HUES6 (cell line): ENCODE data around the gene TRMT61A.
A peak's percentile ranks its signal among the peaks of the same experiment; 100 is the strongest.

Source experiments
- H3K27ac ChIP-seq: 2 replicates; pipeline ENCODE4 v1.7.0; 2013; ENCODE audit warnings: low read depth, mild to moderate bottlenecking, low read length, inconsistent platforms
- H3K27me3 ChIP-seq: 2 replicates; pipeline ENCODE4 v1.6.1; 2013; ENCODE audit warnings: low read length; ENCODE audit not compliant: control insufficient read depth, insufficient read depth
- H3K36me3 ChIP-seq: 2 replicates; pipeline ENCODE4 v1.6.1; 2013; ENCODE audit warnings: low read length; ENCODE audit not compliant: control insufficient read depth, insufficient read depth
- H3K4me1 ChIP-seq: 2 replicates; pipeline ENCODE4 v1.6.1; 2013; ENCODE audit warnings: low read length; ENCODE audit not compliant: control insufficient read depth, insufficient read depth
- H3K4me3 ChIP-seq: 2 replicates; pipeline ENCODE4 v1.5.1; 2013; ENCODE audit warnings: low read depth, low read length
- H3K9ac ChIP-seq: one replicate; pipeline ENCODE4 v1.6.1; 2013; ENCODE audit warnings: mild to moderate bottlenecking, low read length
- H3K9me3 ChIP-seq: 2 replicates; pipeline ENCODE4 v1.6.1; 2013; ENCODE audit warnings: low read depth, low read length; ENCODE audit not compliant: control insufficient read depth, insufficient read depth

The TRMT61A gene

DNA sequence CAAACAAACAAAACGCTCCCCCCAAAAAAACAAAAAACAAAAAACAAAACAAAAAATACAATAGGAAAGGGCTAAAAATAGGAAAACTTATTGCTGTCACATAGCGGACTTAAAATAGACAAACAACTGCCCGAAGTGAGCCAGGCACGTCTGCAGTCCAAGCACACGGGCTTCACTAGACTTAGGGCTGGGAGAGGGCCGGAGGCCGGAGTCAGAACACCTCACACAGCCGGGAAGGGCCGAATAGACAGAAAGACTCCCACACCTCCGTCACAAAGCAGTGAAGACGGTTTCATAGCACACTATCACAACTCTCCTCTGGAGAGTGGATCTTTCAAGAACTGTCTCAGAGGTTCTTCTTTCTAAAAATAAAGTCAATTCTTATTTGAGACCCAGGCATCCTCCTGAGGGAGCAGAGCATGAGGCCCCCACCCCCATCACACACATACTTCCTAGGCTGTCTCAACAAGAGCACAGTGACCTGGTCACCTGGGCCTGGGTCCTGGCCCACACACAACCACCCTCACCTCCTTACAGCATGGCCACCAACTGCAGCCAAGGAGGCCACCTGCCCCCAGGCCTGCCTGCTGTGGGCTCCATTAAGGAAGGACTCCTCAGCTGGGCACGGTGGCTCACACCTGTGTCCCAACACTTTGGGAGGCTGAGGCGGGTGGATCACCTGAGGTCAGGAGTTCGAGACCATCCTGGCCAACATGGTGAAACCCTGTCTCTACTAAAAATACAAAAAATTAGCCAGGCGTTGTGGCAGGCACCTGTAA, 26.8 kb downstream of the TRMT61A start:
- no peak overlapping the region for H3K27ac ChIP-seq
- H3K36me3 ChIP-seq: peaks cover 29% of the 10 kb centered on the region
- no peak overlapping the region for H3K9ac ChIP-seq
- no peaks in the 10 kb centered on the region for H3K9me3 ChIP-seq
- no peaks in the 10 kb centered on the region for H3K27me3 ChIP-seq
- no peak overlapping the region for H3K4me3 ChIP-seq
- peaks cover 1% of the 10 kb centered on the region; the same call in 1 of the 2 replicates for H3K4me1 ChIP-seq

DNA sequence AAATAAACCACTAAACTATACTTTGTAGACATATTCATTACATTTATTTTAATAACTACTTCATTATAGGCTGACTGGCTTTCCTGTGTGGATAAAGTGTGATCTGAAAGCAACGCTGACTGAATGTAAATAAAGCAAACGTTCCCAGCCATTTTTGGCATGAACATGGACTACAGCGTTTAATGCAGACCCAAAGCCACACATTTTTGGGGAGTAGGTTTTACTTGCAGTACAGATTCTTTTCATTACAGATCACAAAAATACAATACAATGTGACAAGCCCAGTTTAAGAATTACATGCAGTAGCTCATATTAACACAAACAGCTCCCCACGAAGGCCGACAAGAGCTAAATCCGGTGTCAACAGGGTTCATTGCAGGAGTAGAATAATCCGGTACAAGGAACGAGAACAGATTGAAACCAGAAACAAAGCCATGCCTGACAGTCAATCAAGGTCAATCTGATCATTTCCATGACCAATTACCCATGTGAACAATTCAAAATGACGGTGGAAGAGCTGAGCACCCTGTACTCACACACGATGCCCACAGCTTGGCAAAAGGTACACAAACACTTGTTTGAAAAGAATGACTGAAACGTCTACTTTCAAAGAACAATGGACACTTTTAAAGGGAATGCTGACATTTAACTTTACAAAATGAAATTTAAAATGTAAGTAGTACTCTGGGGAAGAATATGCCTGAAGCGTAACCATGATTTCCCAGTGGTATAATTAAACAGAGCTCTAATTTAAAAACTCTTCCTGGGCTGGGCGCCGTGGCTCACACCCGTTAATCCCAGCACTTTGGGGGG, 28.2 kb downstream of the TRMT61A start:
- H3K4me3 ChIP-seq: no peak overlapping the region
- H3K27me3 ChIP-seq: no peaks in the 10 kb centered on the region
- H3K9ac ChIP-seq: no peak overlapping the region
- peaks cover 30% of the 10 kb centered on the region for H3K36me3 ChIP-seq
- H3K9me3 ChIP-seq: no peaks in the 10 kb centered on the region
- H3K27ac ChIP-seq: no peak overlapping the region
- H3K4me1 ChIP-seq: peaks cover 7% of the 10 kb centered on the region; the same call in 1 of the 2 replicates

GRCh38 chr14:103558071-103558882, 29.3 kb downstream of the TRMT61A start:
- Histone ChIP-seq H3K4me1 (peaks cover 7% of the 10 kb centered on the region; the same call in 1 of the 2 replicates), H3K27ac (no peak overlapping the region), H3K27me3 (no peaks in the 10 kb centered on the region), H3K9me3 (no peaks in the 10 kb centered on the region), H3K4me3 (no peak overlapping the region), H3K9ac (no peak overlapping the region), H3K36me3 (peaks cover 30% of the 10 kb centered on the region)

GRCh38 chr14:103559766-103560165, 30.8 kb downstream of the TRMT61A start:
- Histone ChIP-seq H3K36me3 (peaks cover 30% of the 10 kb centered on the region), H3K27ac (no peak overlapping the region), H3K9ac (no peak overlapping the region), H3K4me3 (no peak overlapping the region), H3K9me3 (no peaks in the 10 kb centered on the region), H3K4me1 (peaks cover 7% of the 10 kb centered on the region; the same call in 1 of the 2 replicates), H3K27me3 (no peaks in the 10 kb centered on the region)

- Histone ChIP-seq H3K9ac (no peak overlapping the region), H3K27ac (no peak overlapping the region), H3K4me1 (peaks cover 7% of the 10 kb centered on the region; the same call in 1 of the 2 replicates)
Observed at GRCh38 chr14:103560691-103561090, 31.7 kb downstream of the TRMT61A start.

GRCh38 chr14:103561381-103562178, 32.6 kb downstream of the TRMT61A start:
- H3K9me3 ChIP-seq: no peaks in the 10 kb centered on the region
- peaks cover 30% of the 10 kb centered on the region for H3K36me3 ChIP-seq
- H3K27me3 ChIP-seq: no peaks in the 10 kb centered on the region
- H3K4me3 ChIP-seq: peak overlapping the region; percentile 92
- peak overlapping the region; percentile 90 for H3K27ac ChIP-seq
- H3K9ac ChIP-seq: peak overlapping the region; percentile 90
- H3K4me1 ChIP-seq: peaks cover 7% of the 10 kb centered on the region; the same call in 1 of the 2 replicates

More at GRCh38 chr14:103560691-103561090, 31.7 kb downstream of the TRMT61A start:
- Histone ChIP-seq H3K9me3 (no peaks in the 10 kb centered on the region), H3K27me3 (no peaks in the 10 kb centered on the region), H3K4me3 (peak overlapping the region; percentile 92), H3K36me3 (peaks cover 30% of the 10 kb centered on the region)

GRCh38 chr14:103562179-103562428, 33.1 kb downstream of the TRMT61A start:
- peaks cover 7% of the 10 kb centered on the region; the same call in 1 of the 2 replicates for H3K4me1 ChIP-seq
- H3K4me3 ChIP-seq: peak overlapping the region; percentile 92
- H3K27ac ChIP-seq: peak overlapping the region; percentile 90
- peaks cover 30% of the 10 kb centered on the region for H3K36me3 ChIP-seq
- peak overlapping the region; percentile 90 for H3K9ac ChIP-seq
- no peaks in the 10 kb centered on the region for H3K9me3 ChIP-seq
- no peaks in the 10 kb centered on the region for H3K27me3 ChIP-seq

DNA sequence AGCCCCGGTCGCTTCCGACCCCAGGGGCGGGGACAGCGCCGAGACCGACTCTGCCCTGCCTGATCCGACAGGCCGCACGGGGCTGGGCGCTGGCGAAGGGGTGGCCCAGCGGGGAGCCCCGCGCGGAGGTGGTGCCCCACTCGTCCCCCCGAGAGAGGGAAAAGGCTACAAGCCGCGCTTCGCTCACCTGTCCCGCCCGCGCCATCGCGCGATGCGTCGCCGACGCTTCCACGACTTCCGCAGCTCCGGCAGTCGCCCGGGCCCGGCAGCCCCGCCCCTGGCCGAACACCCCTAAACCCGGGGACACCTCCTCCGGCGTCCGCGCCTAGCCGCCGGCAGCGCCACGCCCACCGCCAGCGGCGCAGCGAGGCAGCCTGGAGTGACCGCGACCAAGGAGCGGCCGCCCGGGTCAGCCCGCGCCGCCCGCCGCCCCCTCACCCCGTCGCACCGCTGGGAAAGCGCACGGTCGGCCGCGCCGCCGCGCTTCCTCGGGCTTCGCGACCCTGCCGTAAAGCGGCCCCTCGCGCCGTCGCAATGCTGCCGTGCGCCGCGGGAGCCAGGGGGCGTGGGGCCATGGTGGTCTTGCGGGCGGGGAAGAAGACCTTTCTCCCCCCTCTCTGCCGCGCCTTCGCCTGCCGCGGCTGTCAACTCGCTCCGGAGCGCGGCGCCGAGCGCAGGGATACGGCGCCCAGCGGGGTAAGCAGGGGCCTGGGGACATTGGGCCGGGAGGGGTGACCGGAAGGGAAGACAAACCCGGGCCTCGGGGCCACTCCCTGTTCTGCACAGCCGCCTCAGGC, 33.6 kb downstream of the TRMT61A start, which contains the start of the genes BAG5 and COA8:
BAG5 (minus strand) TSS at position 229 of the 797 bp plus-strand sequence. CDS start 1,493 bp downstream, outside the sequence.
COA8 (plus strand) TSS at position 532 of the 797 bp plus-strand sequence; CDS start at position 574, 42 bp downstream.
- H3K9me3 ChIP-seq: no peaks in the 10 kb centered on the region
- H3K27me3 ChIP-seq: no peaks in the 10 kb centered on the region
- H3K27ac ChIP-seq: peak within 1 kb of the TSS; percentile 90
- peak within 1 kb of the TSS; percentile 92 for H3K4me3 ChIP-seq
- H3K9ac ChIP-seq: peak within 1 kb of the TSS; percentile 90
- H3K4me1 ChIP-seq: peaks cover 9% of the 10 kb centered on the region; the same call in 1 of the 2 replicates
- peaks cover 30% of the 10 kb centered on the region for H3K36me3 ChIP-seq

- Histone ChIP-seq H3K27me3 (no peaks in the 10 kb centered on the region), H3K36me3 (peaks cover 27% of the 10 kb centered on the region), H3K4me1 (peaks cover 14% of the 10 kb centered on the region), H3K9me3 (no peaks in the 10 kb centered on the region), H3K27ac (peak overlapping the region; percentile 90; the same call in 1 of the 2 replicates), H3K4me3 (peak overlapping the region; percentile 92), H3K9ac (peak overlapping the region; percentile 90)
Observed at GRCh38 chr14:103563226-103563620, 34.2 kb downstream of the TRMT61A start.
